ENCODE results near the gene TFF3.

TFF3 gene

GRCh38 chr21:42264245-42265195, 50.7 kb downstream of the TFF3 start:
- H3K27ac Mint-ChIP-seq: no peak overlapping the region
- DNase-seq: no peak
- no peak overlapping the region for H3K4me3 Mint-ChIP-seq
- no peak for ATAC-seq
- H3K4me1 Mint-ChIP-seq: peaks cover 49% of the 10 kb centered on the region
- H3K9me3 Mint-ChIP-seq: no peaks in the 10 kb centered on the region
- H3K27me3 Mint-ChIP-seq: no peaks in the 10 kb centered on the region

GRCh38 chr21:42263591-42264131, 51.5 kb downstream of the TFF3 start:
- peaks cover 49% of the 10 kb centered on the region for H3K4me1 Mint-ChIP-seq
- DNase-seq: no peak

GRCh38 chr21:42262831-42263231, 52.4 kb downstream of the TFF3 start:
- H3K4me1 Mint-ChIP-seq: peaks cover 46% of the 10 kb centered on the region
- ATAC-seq (no peak), DNase-seq (no peak)
- no peaks in the 10 kb centered on the region for H3K27me3 Mint-ChIP-seq
- H3K27ac Mint-ChIP-seq: no peak overlapping the region
- H3K4me3 Mint-ChIP-seq: no peak overlapping the region
- H3K9me3 Mint-ChIP-seq: no peaks in the 10 kb centered on the region

More at GRCh38 chr21:42263591-42264131, 51.5 kb downstream of the TFF3 start:
- Mint-ChIP-seq H3K27ac (no peak overlapping the region), H3K4me3 (no peak overlapping the region), H3K9me3 (no peaks in the 10 kb centered on the region), H3K27me3 (no peaks in the 10 kb centered on the region)
- ATAC-seq: no peak

- no peak for ATAC-seq
- Mint-ChIP-seq H3K27ac (peak overlapping the region in 1 of 2 donors; percentile 36), H3K4me1 (peaks cover 35% of the 10 kb centered on the region), H3K4me3 (no peak overlapping the region), H3K9me3 (no peaks in the 10 kb centered on the region), H3K27me3 (no peaks in the 10 kb centered on the region)
- no peak for DNase-seq
Measured at GRCh38 chr21:42261829-42262200, 53.4 kb downstream of the TFF3 start.
